K562 (cell line): ENCODE data around the gene AMBRA1. TPM values are rescaled to one million over a fixed set of nuclear protein-coding genes. Genes with fewer than 3 reads are reported as not detected.

ENCODE experiments used
- E2F6 ChIP-seq, 2 experiments: IDR thresholded peaks; 2 replicates each; pipeline ENCODE4 v1.6.1; 2011; ENCODE audit warnings: borderline replicate concordance in 1 of 2, control low read depth in 1 of 2, low read depth in 1 of 2, low read length in 1 of 2, mild to moderate bottlenecking in 1 of 2, mixed read lengths in 1 of 2, moderate library complexity in 1 of 2; ENCODE audit not compliant: insufficient read depth in 1 of 2, insufficient read length in 1 of 2, poor library complexity in 1 of 2, severe bottlenecking in 1 of 2; ENCODE audit errors: extremely low read depth in 1 of 2
- HDAC1 ChIP-seq, 2 experiments: fragments of 450-650 bp; IDR thresholded peaks; 2 replicates each; pipeline ENCODE4 v1.6.1; 2016 to 2017; ENCODE audit warnings: inconsistent platforms in 1 of 2, mild to moderate bottlenecking in 1 of 2, moderate library complexity in 1 of 2
- HNRNPL ChIP-seq: fragments of 200-400 bp; formaldehyde crosslinking; IDR thresholded peaks from 2 replicates; pipeline ENCODE4 v1.6.1; 2017; ENCODE audit warnings: low read depth, mild to moderate bottlenecking, low read length
- MGA ChIP-seq: fragments of 450-650 bp; IDR thresholded peaks from 2 replicates; pipeline ENCODE4 v1.6.1; 2016; ENCODE audit warnings: mild to moderate bottlenecking, moderate library complexity
- SETDB1 ChIP-seq: IDR thresholded peaks from one replicate; pipeline ENCODE4 v1.6.1; 2012; ENCODE audit warnings: low read length, control low read depth, inconsistent platforms
- UBTF ChIP-seq, 2 experiments: IDR thresholded peaks; 2 replicates each; pipeline ENCODE4 v1.6.1; 2012; ENCODE audit warnings: improper control_type of control experiment in 2 of 2, low read depth in 2 of 2, low read length in 2 of 2, borderline replicate concordance in 1 of 2
- ZNF165 ChIP-seq: fragments of 250-450 bp; sonication (Bioruptor Pico); IDR thresholded peaks from 2 replicates; pipeline ENCODE4 v1.4.0; 2020; ENCODE audit warnings: borderline replicate concordance
- ZNF239 ChIP-seq: fragments of 250-450 bp; sonication (Bioruptor Pico); IDR thresholded peaks from 2 replicates; pipeline ENCODE4 v1.4.0; 2020; ENCODE audit warnings: mild to moderate bottlenecking
- ZNF766 ChIP-seq: fragments of 200-800 bp; sonication (Bioruptor generic); conservative IDR thresholded peaks from 2 replicates; pipeline ENCODE4 v1.6.1; 2016; ENCODE audit warnings: missing genetic modification characterization, missing compliant biosample characterization
- polyA plus RNA-seq, 8 experiments: library from polyadenylated mRNA; depleted of rRNA in 4 of 8; stranded (reverse) in 5 of 8; unstranded in 3 of 8; fragments of >200 nt; fragmentation: Nextera tagmentation in 2 of 8; fragmentation: Illumina TruSeq in 1 of 8; extraction: Ambion mirVana in 2 of 8; extraction: Trizol in 1 of 8; gene quantifications; 2 replicates each; pipeline versions ENCODE4 v1.2.1 to v1.2.3, GENCODE V29; 2011 to 2014; ENCODE audit warnings: inconsistent platforms in 1 of 8, missing spikeins in 1 of 8
- total RNA-seq, 7 experiments: library from RNA; depleted of rRNA in 6 of 7; stranded (reverse); fragments of >200 nt in 6 of 7; fragmentation: Illumina TruSeq in 2 of 7; extraction: Trizol in 2 of 7; gene quantifications; 2 replicates each; pipeline versions ENCODE4 v1.2.1 to v1.2.3, GENCODE V29; 2011 to 2021; ENCODE audit warnings: low replicate concordance in 1 of 7

AMBRA1 gene
- total and polyA plus RNA-seq, 9 of the 15 experiments (the other 6 are each of a cell fraction or from before 2014, with no cell fraction given): 0.15 to 24.5 (median 13.0) TPM

- TF ChIP-seq MGA (no peak), E2F6 (IDR thresholded peaks at IDR 0.05; ENCODE audit: borderline replicate concordance in 1 of 2, extremely low read depth in 1 of 2, insufficient read depth in 1 of 2, insufficient read length in 1 of 2, low read depth in 1 of 2, low read length in 1 of 2, poor library complexity in 1 of 2, severe bottlenecking in 1 of 2) (peak; percentile 43 to 62), ZNF165 (no peak), ZNF239 (CRISPR knock-in tag) (no peak), SETDB1 (no peak), HDAC1 (IDR thresholded peaks at IDR 0.05) (peak in 1 of 2 experiments; percentile 95; a peak in 2 of 4 replicates), UBTF (IDR thresholded peaks at IDR 0.05; ENCODE audit: borderline replicate concordance in 1 of 2, low read depth in 2 of 2, low read length in 2 of 2) (peak; percentile 92 to 97), HNRNPL (peak; percentile 95), ZNF766 (peak; percentile 86)
Measured at GRCh38 chr11:46392421-46393230, 201.2 kb downstream of the AMBRA1 start (continued).
